Colon (tissue), 2 donors: Measurements from ENCODE around the gene TMEM30B.

ENCODE experiments used
- FAIRE-seq: peaks from 2 replicates; lab custom pipeline; 2012; peaks lifted over from hg19 to GRCh38; lab: Jason Lieb, UNC
- donor health status: control.
- donor health status: control.

The TMEM30B gene

GRCh38 chr14:61233436-61233956 lies 47.6 kb downstream of the TMEM30B start:
- FAIRE-seq: no peak

- FAIRE-seq: no peak
Measured at GRCh38 chr14:61231810-61232209, 49.3 kb downstream of the TMEM30B start.

- FAIRE-seq: no peak
Measured at GRCh38 chr14:61229981-61230380, 51.2 kb downstream of the TMEM30B start.

GRCh38 chr14:61229475-61229888 lies 51.7 kb downstream of the TMEM30B start:
- FAIRE-seq: no peak

GRCh38 chr14:61227884-61228591 lies 53.1 kb downstream of the TMEM30B start:
- FAIRE-seq: no peak
